ENCODE measurements around the gene PSMB10.
"Not testable (repeated sequence)": the region's sequence is repeated elsewhere in the genome, so short reads cannot be mapped to it uniquely, and the experiment has no call there.

Gene PSMB10

GRCh38 chr16:67936124-67936879 is at the start of gene PSMB10:
TSS of gene PSMB10 (minus strand) at chr16:67936850. CDS start at chr16:67936749, 101 bp downstream.
- DNase-seq (ENCODE audit: low read depth, low spot score) = no peak

GRCh38 chr16:67982011-67982696 is 45.5 kb upstream of the PSMB10 start:
- no peak for DNase-seq (ENCODE audit: low read depth, low spot score)

DNA sequence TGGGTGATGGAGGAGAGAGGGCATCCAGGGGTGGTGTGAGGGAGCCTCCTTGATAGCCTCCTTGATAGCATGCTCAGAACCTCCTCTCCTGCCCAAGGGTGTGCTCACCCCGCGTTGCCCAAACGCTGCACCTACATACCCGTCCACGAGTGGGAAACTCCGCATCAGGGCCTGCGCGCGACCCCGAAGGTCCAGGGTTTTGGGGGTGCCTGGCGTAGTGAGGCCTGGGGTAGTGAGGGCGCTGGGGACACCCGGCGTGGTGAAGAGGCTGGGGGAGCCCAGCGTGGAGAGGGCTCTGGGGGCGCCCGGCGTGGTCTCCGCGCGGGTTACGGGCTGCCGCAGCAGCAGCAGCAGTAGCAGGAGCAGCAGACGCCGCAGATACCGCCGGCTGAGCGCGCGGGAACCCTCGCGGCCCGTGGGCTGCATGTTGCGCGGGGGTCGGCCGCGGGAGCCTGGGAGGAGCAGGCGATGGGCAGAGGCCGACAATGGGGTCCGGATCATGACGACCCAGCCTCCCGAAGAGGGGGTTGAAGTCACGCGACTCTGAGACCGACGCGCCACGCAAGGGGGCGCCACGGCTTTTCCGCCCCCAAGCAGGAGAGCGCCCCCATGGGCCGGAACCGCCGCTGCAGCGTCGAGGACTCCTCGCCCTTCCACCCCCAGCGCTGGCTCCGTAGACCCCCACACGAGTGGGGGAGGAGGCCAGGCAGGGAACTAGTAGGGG is 43.5 kb upstream of the PSMB10 start, which contains the start of gene DPEP3:
DPEP3 (minus strand) TSS at position 545 of the 724 bp plus-strand sequence; CDS start at position 426, 119 bp downstream.
- no peak for DNase-seq (ENCODE audit: low read depth, low spot score)

GRCh38 chr16:67977469-67978227 is 41.0 kb upstream of the PSMB10 start:
- no peak for DNase-seq (ENCODE audit: low read depth, low spot score)

DNA sequence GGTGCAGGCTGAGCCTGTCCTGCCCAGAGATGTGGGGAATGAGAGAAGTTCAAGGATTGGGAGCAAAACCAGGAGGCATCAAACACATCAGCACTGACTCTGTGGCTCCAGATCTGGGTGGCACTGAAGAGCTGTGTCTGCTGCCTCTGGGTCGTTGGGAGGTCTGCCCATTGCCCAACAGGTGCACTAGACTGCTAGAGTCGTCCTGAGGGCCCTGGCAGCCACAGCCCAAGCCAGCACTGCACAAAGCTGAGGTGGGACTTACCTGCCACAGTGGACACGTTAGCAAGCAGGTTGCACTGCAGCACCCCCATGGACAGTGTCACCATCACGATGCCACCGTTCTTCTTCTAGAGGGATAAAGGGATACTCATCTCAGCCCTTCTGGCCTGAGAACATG is 40.4 kb upstream of the PSMB10 start:
- DNase-seq (ENCODE audit: low read depth, low spot score) = no peak

DNA sequence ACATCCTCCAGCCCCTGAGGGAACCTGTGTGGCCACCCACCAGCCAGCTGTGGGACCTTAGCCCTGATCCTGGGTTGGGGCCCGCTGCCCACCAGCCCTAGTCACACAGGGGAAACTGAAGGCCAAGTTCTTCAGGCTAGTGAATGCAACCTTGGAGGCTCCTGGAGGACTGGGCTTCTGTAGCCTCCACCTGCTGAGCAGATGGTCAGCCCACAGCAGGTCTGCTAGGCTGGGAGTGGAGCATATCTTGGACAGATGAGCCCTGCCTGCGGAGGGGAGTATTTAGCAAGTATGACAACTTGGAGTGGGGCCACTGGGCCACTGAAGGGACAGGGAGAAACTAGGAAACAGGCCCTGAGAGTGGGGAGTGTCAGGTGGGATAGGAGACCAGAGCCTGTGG is 39.6 kb upstream of the PSMB10 start:
- DNase-seq (ENCODE audit: low read depth, low spot score) = no peak

DNA sequence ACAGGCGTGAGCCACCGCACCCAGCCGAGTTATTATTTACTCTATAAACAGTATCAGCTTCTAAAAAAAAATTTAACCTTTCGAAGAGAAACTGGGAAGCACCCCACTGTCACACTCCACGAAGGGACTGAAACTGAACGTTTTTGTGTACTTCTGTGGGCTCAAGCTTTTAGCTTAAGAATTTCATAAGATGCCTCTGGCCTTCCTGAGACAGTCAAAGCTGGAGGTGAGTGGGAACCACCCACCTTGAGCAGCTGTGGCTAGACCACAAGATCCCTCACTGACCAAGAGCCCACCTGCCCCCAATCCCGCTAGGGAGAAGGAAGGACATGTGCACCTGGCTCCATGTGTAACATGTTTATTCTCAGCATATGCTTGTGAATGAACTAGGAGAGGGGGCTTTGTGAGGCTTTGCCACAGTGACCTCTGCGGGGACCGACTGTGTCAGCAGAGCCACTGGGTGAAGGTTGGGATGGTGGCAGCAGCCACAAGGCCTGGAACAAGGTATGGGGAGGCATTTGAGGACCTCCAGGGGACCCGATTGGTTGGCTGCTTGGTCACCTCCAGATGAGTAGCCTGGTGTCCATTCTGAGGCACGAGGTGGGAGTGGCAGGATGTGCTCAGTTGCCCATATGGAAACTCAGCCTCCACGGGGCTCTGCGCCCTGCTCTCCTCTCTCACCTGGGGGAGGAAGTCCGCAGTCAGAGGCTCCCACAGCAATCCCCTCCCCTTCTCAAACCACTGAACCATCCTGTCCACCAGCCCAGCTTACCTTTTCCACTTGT is 38.9 kb upstream of the PSMB10 start:
- no peak for DNase-seq (ENCODE audit: low read depth, low spot score)

- not testable (repeated sequence) for DNase-seq (ENCODE audit: low read depth, low spot score)
These were observed 35.6 kb upstream of the PSMB10 start for GRCh38 chr16:67972285-67972684.

DNA sequence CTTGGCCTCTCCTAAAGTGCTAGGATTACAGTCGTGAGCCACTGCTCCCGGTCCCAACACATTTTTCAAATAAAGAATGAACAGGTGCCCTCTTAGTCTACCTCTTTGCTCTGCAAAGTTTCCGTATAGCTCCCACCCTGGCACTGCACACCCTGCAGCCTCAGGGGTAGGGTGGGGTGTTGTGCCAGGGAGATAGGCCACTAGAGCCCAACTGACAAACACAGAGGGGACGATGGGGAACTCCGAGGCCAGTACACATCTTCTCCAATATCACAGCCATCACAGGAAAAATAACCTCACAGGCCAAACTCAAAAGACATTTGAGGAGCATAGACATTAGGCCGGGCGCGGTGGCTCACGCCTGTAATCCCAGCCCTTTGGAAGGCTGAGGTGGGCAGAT is 34.5 kb upstream of the PSMB10 start:
- DNase-seq (ENCODE audit: low read depth, low spot score) = no peak

DNA sequence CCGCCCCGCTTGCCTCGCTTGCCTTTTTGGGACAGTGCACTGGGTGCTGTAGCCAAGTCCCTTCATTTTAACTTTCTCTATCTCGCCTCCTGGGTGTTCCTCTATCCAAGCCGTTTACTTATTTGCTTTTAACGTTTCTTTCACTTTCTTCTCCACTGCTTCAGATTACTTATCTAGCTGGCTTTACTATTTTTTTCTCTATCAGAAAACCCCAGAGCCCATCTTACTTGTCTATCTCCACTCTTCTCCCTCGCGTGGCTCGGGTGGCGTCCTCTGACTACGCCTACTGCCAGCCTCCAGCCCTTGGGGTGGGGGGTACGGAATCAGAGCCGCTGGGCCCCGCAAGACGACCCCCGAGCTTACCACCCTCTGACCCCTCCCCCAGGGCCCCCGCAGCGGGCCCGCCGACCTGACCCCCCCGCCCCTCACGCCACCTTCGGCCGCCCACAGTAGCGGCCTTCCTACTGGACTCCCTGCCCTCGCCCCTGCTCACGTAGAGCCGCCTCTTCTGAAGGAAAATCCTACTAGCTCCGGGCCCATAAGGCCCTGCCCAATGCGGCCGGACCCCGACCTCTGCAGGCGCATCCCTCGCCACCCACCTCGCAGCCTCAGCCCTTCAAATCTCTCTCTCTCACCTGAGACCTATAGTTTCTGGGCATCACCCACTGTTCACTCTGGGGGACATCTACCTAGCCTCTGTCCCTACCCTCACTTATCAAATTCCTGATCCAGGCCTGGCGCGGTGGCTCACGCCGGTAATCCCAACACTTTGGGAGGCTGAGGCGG is 32.8 kb upstream of the PSMB10 start:
- DNase-seq (ENCODE audit: low read depth, low spot score) = no peak

GRCh38 chr16:67968400-67969253 is 32.0 kb upstream of the PSMB10 start, which contains the start of gene SLC12A4:
TSS of gene SLC12A4 (minus strand) at chr16:67968637. CDS start at chr16:67968553, 84 bp downstream.
- DNase-seq (ENCODE audit: low read depth, low spot score) = no peak

- no peak for DNase-seq (ENCODE audit: low read depth, low spot score)
These were observed 31.3 kb upstream of the PSMB10 start for GRCh38 chr16:67967958-67968399.

DNA sequence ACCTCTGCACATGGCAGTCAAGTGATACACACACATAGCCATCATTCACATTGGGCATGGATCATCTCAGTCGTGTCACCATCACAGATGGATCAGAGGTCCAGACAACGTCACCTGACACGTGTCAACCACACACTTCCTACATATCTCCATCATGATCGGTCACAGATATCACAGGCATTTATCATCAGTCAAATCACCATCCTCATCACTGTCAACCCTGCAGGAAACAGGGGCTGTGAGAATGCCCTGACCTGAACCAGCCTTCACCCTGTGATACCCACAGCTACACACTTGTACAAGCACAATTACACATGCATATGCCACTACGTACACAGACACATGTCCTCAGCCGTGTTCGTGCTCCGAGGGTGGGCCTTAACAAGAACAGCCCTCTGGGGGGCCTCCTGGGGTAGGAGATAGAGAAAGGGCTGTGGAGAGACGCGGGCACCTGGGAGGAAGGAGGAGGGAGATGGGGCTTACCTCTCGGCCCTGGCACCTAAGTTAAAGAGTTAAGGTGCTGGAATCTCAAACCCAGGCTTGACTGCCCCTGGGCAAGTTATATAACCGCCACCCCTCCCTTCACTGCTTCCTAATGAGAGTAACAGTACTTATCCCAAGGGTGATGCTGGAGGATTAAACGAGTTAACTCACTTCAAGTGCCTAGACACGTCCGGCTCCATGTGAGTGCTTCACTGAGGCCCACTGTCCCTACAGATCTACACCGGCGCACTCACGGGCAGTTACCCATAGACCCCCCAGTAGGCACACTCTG is 30.7 kb upstream of the PSMB10 start:
- no peak for DNase-seq (ENCODE audit: low read depth, low spot score)

- no peak for DNase-seq (ENCODE audit: low read depth, low spot score)
These were observed 30.0 kb upstream of the PSMB10 start for GRCh38 chr16:67966549-67967182.

DNA sequence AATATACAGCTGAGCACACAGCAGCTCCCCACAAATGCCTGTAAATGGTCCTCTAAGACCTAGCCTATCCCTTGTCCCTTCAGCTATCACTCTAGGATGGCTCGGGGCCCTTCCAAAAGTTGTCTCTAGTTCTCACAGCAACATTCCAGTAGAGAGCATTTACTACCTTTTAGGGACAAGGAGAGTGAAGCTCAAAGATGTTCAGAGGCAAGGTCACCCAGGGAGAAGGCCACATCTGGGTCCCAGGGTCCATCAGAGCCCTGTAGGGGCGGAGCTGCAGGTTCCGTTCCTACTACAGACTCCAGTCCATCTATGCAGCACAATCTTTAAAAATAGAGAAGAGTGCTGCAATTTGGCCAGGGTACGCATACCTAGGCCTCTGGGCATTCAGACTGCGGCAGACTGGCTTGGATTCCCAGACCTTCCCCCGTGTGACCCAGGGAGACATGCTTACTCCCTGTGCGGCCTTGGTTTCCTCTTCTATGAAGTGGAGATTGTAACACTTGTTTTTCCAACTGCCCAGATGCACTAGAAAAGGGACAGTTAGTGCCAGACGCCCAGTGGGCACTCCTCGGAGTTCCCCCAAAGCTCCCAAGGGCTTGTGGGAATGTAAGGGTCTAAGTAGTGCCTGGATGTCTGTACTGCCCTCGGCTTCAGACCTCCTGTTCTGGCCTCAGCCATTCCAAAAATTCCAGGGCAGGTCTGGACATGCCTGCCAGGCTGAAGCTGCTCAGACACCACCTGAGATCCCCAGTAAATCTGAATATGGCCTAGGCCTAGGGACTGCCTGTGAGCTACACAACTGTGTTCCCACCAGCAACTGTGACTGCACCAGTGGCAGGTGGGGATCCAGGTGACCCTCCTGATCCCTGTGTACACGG is 29.3 kb upstream of the PSMB10 start:
- DNase-seq (ENCODE audit: low read depth, low spot score) = no peak

DNA sequence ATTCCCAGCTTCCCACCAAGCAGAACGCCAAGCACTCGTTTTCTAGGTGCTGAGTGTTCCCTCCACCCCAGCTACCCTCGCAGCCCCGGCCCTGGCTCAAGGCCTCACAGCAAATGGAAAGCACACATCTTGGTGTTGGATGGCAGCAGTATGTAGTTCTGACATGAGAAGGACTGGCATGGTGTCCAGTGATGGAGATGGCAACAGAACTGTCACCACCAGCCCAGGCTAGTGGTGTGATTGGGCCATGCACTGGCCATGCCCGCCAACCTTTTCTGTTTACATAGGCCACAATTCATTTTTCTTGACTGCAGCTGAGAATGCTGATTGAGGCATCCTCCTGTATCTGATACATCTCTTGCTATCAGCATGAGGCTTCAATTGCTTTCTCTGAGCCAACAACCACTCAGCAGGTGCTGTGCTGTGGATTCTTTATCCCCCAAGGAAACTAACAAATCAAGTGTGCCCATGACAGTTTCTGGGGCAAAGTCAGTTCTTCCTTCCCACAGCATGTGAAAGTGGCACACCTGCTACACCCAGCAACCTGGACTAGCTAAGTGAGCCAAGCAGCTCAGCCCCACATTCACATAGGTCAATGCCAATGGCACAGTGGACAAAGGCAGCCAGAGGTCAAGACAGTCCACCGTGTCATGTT is 28.0 kb upstream of the PSMB10 start:
- DNase-seq (ENCODE audit: low read depth, low spot score) = no peak

Measured in brain pericyte (primary cell).